HEK293 (cell line): ENCODE measurements around the gene ARMC7.

ENCODE experiments used
- CTCF ChIA-PET: fragments of 350-600 bp; formaldehyde crosslinking; extraction: SDS; loops from one replicate; lab custom pipeline; 2021; ENCODE audit warnings: antibody characterized with exemption; lab: Yijun Ruan, JAX
- POLR2A ChIA-PET: fragments of 300-600 bp; formaldehyde crosslinking; extraction: SDS; loops from one replicate; lab custom pipeline; 2020; ENCODE audit warnings: antibody characterized with exemption, inconsistent platforms; lab: Yijun Ruan, JAX
- H3K27ac ChIP-seq: fragments of 200-500 bp; sonication (Bioruptor generic); 2 replicates; pipeline ENCODE4 v1.5.1; 2014; ENCODE audit warnings: low read depth, low read length, control low read depth, inconsistent platforms; ENCODE audit errors: extremely low read depth
- H3K36me3 ChIP-seq, 2 experiments: fragments of 200-500 bp in 1 of 2; sonication (Bioruptor generic) in 1 of 2; 1 replicate in 1 of 2; 2 replicates in 1 of 2; pipeline ENCODE4 v1.5.1; 2014 to 2017; ENCODE audit warnings: inconsistent platforms in 2 of 2, low read length in 2 of 2; ENCODE audit not compliant: control insufficient read depth in 2 of 2, insufficient read depth in 1 of 2
- H3K4me1 ChIP-seq: fragments of 200-500 bp; sonication (Bioruptor generic); 2 replicates; pipeline ENCODE4 v1.5.1; 2014; ENCODE audit warnings: mild to moderate bottlenecking, low read length, inconsistent platforms; ENCODE audit not compliant: control insufficient read depth, insufficient read depth
- H3K4me3 ChIP-seq: 2 replicates; pipeline ENCODE4 v1.5.1; 2011; ENCODE audit warnings: low read depth, mild to moderate bottlenecking, control low read depth, low read length, moderate library complexity
- H3K9me3 ChIP-seq: fragments of 200-500 bp; sonication (Bioruptor generic); 2 replicates; pipeline ENCODE4 v1.5.1; 2014; ENCODE audit warnings: low read depth, low read length, inconsistent platforms; ENCODE audit not compliant: control insufficient read depth, insufficient read depth
- SCRT2 ChIP-seq: fragments of 450-650 bp; formaldehyde crosslinking; IDR thresholded peaks from 2 replicates; pipeline ENCODE4 v1.5.1; 2016; ENCODE audit warnings: missing biosample characterization, missing genetic modification characterization
- ZNF138 ChIP-seq: fragments of 450-650 bp; formaldehyde crosslinking; IDR thresholded peaks from 2 replicates; pipeline ENCODE4 v1.5.1; 2016; ENCODE audit warnings: missing biosample characterization, missing genetic modification characterization, borderline replicate concordance
- ZNF292 ChIP-seq: fragments of 450-650 bp; formaldehyde crosslinking; IDR thresholded peaks from 2 replicates; pipeline ENCODE4 v1.5.1; 2016; ENCODE audit warnings: low read depth, missing biosample characterization, missing genetic modification characterization, borderline replicate concordance
- ZNF335 ChIP-seq: fragments of 450-650 bp; formaldehyde crosslinking; conservative IDR thresholded peaks from 2 replicates; pipeline ENCODE4 v1.5.1; 2016; ENCODE audit warnings: missing biosample characterization, missing genetic modification characterization
- ZNF623 ChIP-seq: fragments of 450-650 bp; formaldehyde crosslinking; IDR thresholded peaks from 2 replicates; pipeline ENCODE4 v1.5.1; 2016; ENCODE audit warnings: missing biosample characterization, missing genetic modification characterization
- ZNF670 ChIP-seq: fragments of 450-650 bp; formaldehyde crosslinking; IDR thresholded peaks from 2 replicates; pipeline ENCODE4 v1.5.1; 2016; ENCODE audit warnings: missing biosample characterization, missing genetic modification characterization, low read depth
- ZNF701 ChIP-seq: fragments of 450-650 bp; formaldehyde crosslinking; IDR thresholded peaks from 2 replicates; pipeline ENCODE4 v1.5.1; 2016; ENCODE audit warnings: missing biosample characterization, missing genetic modification characterization
- ZNF785 ChIP-seq: fragments of 450-650 bp; formaldehyde crosslinking; IDR thresholded peaks from 2 replicates; pipeline ENCODE4 v1.5.1; 2016; ENCODE audit warnings: missing biosample characterization, missing genetic modification characterization
- ZNF830 ChIP-seq: fragments of 450-650 bp; IDR thresholded peaks from 2 replicates; pipeline ENCODE4 v1.5.0; 2018; ENCODE audit warnings: missing biosample characterization, missing genetic modification characterization, low read depth, mild to moderate bottlenecking, moderate library complexity
- TF ChIP-seq, protein P1 (sequence below): fragments of 450-650 bp; formaldehyde crosslinking; IDR thresholded peaks from 2 replicates; pipeline ENCODE4 v1.5.1; 2016; ENCODE audit warnings: missing biosample characterization, missing genetic modification characterization
- TF ChIP-seq, protein P2 (sequence below): fragments of 450-650 bp; formaldehyde crosslinking; IDR thresholded peaks from 2 replicates; pipeline ENCODE4 v1.5.1; 2016; ENCODE audit warnings: missing biosample characterization, missing genetic modification characterization
- TF ChIP-seq, protein P3 (sequence below): fragments of 450-650 bp; formaldehyde crosslinking; IDR thresholded peaks from 2 replicates; pipeline ENCODE4 v1.5.1; 2016; ENCODE audit warnings: missing biosample characterization, missing genetic modification characterization
- TF ChIP-seq, protein P4 (sequence below): fragments of 450-650 bp; formaldehyde crosslinking; IDR thresholded peaks from 2 replicates; pipeline ENCODE4 v1.5.1; 2016; ENCODE audit warnings: missing biosample characterization, missing genetic modification characterization
- TF ChIP-seq, protein P5 (sequence below): fragments of 450-650 bp; formaldehyde crosslinking; IDR thresholded peaks from 2 replicates; pipeline ENCODE4 v1.5.1; 2016; ENCODE audit warnings: missing biosample characterization, missing genetic modification characterization
- TF ChIP-seq, protein P6 (sequence below): fragments of 450-650 bp; formaldehyde crosslinking; IDR thresholded peaks from 2 replicates; pipeline ENCODE4; 2016; ENCODE audit warnings: missing biosample characterization, missing genetic modification characterization

ARMC7 gene

DNA sequence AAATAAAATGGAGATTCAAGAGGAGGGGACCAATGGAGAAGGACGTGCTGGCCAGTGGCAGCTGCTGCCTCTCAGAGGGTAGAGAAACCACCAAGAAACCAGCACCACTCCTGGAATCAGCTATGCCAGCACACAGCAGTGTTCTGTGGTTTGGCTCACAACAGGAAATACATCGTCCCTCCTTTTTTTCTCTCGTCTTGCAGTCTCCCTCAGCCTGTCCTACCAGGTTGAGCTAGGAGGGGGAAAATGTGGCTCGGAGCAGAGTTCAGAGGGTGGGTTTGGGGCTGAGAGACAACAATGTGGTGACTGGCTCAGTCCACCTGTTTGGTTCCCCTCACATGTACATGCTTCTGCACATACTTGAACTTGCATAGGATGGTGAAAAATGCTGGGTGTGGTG is 41.9 kb upstream of the ARMC7 start:
- no peak overlapping the region for H3K4me3 ChIP-seq
- TF ChIP-seq SCRT2 (tag by site-specific recombination) (0 out of 2 replicates have a peak, but pooled peaks have one; percentile 28), ZNF292 (no peak)
- TF ChIP-seq, protein P1, sequence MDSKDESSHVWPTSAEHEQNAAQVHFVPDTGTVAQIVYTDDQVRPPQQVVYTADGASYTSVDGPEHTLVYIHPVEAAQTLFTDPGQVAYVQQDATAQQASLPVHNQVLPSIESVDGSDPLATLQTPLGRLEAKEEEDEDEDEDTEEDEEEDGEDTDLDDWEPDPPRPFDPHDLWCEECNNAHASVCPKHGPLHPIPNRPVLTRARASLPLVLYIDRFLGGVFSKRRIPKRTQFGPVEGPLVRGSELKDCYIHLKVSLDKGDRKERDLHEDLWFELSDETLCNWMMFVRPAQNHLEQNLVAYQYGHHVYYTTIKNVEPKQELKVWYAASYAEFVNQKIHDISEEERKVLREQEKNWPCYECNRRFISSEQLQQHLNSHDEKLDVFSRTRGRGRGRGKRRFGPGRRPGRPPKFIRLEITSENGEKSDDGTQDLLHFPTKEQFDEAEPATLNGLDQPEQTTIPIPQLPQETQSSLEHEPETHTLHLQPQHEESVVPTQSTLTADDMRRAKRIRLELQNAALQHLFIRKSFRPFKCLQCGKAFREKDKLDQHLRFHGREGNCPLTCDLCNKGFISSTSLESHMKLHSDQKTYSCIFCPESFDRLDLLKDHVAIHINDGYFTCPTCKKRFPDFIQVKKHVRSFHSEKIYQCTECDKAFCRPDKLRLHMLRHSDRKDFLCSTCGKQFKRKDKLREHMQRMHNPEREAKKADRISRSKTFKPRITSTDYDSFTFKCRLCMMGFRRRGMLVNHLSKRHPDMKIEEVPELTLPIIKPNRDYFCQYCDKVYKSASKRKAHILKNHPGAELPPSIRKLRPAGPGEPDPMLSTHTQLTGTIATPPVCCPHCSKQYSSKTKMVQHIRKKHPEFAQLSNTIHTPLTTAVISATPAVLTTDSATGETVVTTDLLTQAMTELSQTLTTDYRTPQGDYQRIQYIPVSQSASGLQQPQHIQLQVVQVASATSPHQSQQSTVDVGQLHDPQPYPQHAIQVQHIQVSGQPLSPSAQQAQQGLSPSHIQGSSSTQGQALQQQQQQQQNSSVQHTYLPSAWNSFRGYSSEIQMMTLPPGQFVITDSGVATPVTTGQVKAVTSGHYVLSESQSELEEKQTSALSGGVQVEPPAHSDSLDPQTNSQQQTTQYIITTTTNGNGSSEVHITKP (tag by site-specific recombination) = peak; percentile 65; the same call in 1 of the 2 replicates
- CTCF ChIA-PET = interaction anchor here (0.6 to 15.6 kb wide), 6 partner anchors 38 to 145 kb away, joined by 3 to 117 read pairs (median 6); partner anchors contain the start of genes ARMC7 and NT5C
- POLR2A ChIA-PET = no interaction called here
- H3K4me1 ChIP-seq = no peaks in the 10 kb centered on the region
- no peak overlapping the region for H3K27ac ChIP-seq
- no peaks in the 10 kb centered on the region for H3K9me3 ChIP-seq
- peaks cover 2 to 26% of the 10 kb centered on the region in 2 experiments; a peak in 2 of 3 replicates for H3K36me3 ChIP-seq

DNA sequence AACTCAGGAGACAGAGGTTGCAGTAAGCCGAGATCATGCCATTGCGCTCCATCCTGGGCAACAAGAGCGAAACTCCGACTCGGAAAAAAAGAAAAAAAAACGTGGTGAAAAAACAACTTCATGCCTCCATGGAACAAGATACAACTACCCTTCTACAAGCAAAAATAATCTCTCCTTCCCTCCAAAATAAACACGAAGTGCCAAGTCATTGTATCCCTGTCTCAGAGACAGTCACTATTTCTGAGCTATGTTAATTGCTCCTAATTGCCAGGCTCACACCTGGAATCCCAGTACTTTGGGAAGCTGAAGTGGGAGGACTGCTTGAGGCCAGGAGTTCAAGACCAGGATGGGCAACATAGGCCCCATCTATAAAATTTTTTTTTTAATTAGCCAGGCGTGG is 41.0 kb upstream of the ARMC7 start:
- Histone ChIP-seq H3K36me3 (peaks cover 0 to 17% of the 10 kb centered on the region in 2 experiments; a peak in 2 of 3 replicates), H3K4me1 (no peaks in the 10 kb centered on the region)
- CTCF ChIA-PET = interaction anchor here (0.6 to 15.6 kb wide), 10 partner anchors 9 to 695 kb away, joined by 3 to 117 read pairs (median 6); partner anchors contain the start of genes ARMC7 and NT5C
- POLR2A ChIA-PET = interaction anchor here (0.6 to 1.7 kb wide), 3 partner anchors 33 to 83 kb away, joined by 3 to 4 read pairs (median 4); no protein-coding TSS in a partner anchor
- no peak for TF ChIP-seq ZNF623 (tag by site-specific recombination)
- TF ChIP-seq, protein P2, sequence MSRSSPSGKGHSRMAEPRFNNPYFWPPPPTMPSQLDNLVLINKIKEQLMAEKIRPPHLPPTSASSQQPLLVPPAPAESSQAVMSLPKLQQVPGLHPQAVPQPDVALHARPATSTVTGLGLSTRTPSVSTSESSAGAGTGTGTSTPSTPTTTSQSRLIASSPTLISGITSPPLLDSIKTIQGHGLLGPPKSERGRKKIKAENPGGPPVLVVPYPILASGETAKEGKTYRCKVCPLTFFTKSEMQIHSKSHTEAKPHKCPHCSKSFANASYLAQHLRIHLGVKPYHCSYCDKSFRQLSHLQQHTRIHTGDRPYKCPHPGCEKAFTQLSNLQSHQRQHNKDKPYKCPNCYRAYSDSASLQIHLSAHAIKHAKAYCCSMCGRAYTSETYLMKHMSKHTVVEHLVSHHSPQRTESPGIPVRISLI (tag by site-specific recombination) = peak; percentile 59; the same call in 1 of the 2 replicates
- TF ChIP-seq, all 188 proteins: peak for 1
- no peak overlapping the region for H3K4me3 ChIP-seq
- H3K27ac ChIP-seq = no peak overlapping the region
- no peaks in the 10 kb centered on the region for H3K9me3 ChIP-seq

DNA sequence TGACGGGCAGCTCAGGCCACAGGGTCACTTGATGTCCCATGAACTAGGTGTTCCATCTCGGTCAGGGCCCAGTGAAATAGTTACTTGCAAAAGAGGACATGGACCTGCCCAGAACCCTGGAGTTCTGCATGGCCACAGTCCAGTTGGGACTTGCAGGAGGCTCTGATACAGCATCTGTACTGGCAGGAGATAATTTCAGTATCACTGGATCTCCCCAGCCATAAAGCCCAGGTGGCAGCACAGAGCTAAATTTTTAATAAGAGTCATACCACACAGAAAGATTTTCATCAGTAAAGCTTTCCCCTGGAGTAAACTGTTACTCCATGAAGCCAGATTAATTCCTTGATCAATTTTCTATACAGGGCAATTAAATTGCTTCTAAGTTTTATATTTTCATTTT is 40.0 kb upstream of the ARMC7 start:
- ChIA-PET POLR2A (interaction anchor here (0.6 to 1.7 kb wide), 8 partner anchors 10 to 133 kb away, joined by 3 to 8 read pairs (median 4); no protein-coding TSS in a partner anchor), CTCF (interaction anchor here (0.6 to 15.6 kb wide), 8 partner anchors 10 to 503 kb away, joined by 3 to 117 read pairs (median 8); partner anchors contain the start of genes ARMC7 and NT5C)
- Histone ChIP-seq H3K4me1 (no peaks in the 10 kb centered on the region), H3K9me3 (no peaks in the 10 kb centered on the region), H3K4me3 (no peak overlapping the region), H3K27ac (no peak overlapping the region), H3K36me3 (peaks cover 0 to 6% of the 10 kb centered on the region in 2 experiments; a peak in 1 of 3 replicates)
- TF ChIP-seq, protein P3, sequence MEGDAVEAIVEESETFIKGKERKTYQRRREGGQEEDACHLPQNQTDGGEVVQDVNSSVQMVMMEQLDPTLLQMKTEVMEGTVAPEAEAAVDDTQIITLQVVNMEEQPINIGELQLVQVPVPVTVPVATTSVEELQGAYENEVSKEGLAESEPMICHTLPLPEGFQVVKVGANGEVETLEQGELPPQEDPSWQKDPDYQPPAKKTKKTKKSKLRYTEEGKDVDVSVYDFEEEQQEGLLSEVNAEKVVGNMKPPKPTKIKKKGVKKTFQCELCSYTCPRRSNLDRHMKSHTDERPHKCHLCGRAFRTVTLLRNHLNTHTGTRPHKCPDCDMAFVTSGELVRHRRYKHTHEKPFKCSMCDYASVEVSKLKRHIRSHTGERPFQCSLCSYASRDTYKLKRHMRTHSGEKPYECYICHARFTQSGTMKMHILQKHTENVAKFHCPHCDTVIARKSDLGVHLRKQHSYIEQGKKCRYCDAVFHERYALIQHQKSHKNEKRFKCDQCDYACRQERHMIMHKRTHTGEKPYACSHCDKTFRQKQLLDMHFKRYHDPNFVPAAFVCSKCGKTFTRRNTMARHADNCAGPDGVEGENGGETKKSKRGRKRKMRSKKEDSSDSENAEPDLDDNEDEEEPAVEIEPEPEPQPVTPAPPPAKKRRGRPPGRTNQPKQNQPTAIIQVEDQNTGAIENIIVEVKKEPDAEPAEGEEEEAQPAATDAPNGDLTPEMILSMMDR (tag by site-specific recombination) = no peak
- no peak for TF ChIP-seq ZNF830
- TF ChIP-seq ZNF701 = no peak
- TF ChIP-seq ZNF138 (tag by site-specific recombination) = no peak
- TF ChIP-seq, protein P4, sequence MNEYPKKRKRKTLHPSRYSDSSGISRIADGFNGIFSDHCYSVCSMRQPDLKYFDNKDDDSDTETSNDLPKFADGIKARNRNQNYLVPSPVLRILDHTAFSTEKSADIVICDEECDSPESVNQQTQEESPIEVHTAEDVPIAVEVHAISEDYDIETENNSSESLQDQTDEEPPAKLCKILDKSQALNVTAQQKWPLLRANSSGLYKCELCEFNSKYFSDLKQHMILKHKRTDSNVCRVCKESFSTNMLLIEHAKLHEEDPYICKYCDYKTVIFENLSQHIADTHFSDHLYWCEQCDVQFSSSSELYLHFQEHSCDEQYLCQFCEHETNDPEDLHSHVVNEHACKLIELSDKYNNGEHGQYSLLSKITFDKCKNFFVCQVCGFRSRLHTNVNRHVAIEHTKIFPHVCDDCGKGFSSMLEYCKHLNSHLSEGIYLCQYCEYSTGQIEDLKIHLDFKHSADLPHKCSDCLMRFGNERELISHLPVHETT (tag by site-specific recombination) = no peak
- TF ChIP-seq ZNF785 (tag by site-specific recombination) = no peak
- TF ChIP-seq ZNF670 = no peak
- TF ChIP-seq, protein P5, sequence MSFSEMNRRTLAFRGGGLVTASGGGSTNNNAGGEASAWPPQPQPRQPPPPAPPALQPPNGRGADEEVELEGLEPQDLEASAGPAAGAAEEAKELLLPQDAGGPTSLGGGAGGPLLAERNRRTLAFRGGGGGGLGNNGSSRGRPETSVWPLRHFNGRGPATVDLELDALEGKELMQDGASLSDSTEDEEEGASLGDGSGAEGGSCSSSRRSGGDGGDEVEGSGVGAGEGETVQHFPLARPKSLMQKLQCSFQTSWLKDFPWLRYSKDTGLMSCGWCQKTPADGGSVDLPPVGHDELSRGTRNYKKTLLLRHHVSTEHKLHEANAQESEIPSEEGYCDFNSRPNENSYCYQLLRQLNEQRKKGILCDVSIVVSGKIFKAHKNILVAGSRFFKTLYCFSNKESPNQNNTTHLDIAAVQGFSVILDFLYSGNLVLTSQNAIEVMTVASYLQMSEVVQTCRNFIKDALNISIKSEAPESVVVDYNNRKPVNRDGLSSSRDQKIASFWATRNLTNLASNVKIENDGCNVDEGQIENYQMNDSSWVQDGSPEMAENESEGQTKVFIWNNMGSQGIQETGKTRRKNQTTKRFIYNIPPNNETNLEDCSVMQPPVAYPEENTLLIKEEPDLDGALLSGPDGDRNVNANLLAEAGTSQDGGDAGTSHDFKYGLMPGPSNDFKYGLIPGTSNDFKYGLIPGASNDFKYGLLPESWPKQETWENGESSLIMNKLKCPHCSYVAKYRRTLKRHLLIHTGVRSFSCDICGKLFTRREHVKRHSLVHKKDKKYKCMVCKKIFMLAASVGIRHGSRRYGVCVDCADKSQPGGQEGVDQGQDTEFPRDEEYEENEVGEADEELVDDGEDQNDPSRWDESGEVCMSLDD (tag by site-specific recombination) = no peak
- TF ChIP-seq ZNF335 (tag by site-specific recombination) = no peak
- TF ChIP-seq, protein P6, sequence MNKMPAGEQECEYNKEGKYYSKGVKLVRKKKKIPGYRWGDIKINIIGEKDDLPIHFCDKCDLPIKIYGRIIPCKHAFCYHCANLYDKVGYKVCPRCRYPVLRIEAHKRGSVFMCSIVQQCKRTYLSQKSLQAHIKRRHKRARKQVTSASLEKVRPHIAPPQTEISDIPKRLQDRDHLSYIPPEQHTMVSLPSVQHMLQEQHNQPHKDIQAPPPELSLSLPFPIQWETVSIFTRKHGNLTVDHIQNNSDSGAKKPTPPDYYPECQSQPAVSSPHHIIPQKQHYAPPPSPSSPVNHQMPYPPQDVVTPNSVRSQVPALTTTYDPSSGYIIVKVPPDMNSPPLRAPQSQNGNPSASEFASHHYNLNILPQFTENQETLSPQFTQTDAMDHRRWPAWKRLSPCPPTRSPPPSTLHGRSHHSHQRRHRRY (tag by site-specific recombination) = no peak
